ENCODE data around the gene SNRNP40.
A peak's percentile ranks its signal among the peaks of the same experiment; 100 is the strongest.
"Not testable (repeated sequence)": the region's sequence is repeated elsewhere in the genome, so short reads cannot be mapped to it uniquely, and the experiment has no call there.

Gene SNRNP40

GRCh38 chr1:31296486-31297276, at the start of gene SNRNP40, which contains the start of gene ZCCHC17:
SNRNP40 (minus strand) TSS chr1:31296788; CDS start chr1:31296751, 37 bp downstream.
ZCCHC17 (plus strand) TSS chr1:31297032; CDS start chr1:31310099, 13,067 bp downstream.
- peak; percentile 99 for DNase-seq (ENCODE audit: low read depth)

DNA sequence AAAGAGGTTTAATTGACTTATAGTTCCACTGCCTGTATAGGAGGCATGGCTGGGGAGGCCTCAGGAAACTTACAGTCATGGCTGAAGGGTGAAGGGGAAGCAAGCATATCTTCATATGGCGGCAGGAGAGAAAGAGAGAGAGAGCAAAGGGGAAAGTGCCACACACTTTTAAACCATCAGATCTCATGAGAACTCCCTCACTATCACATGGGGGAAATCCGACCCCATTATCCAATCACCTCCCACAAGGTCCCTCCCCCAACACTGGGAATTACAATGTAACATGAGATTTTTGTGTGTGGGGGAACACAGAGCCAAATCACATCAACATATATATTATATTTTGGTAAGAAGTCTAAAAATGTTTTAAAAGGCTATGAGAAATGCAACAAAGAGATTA, 49.0 kb upstream of the SNRNP40 start:
- no peak for DNase-seq (ENCODE audit: low read depth)

GRCh38 chr1:31344503-31344902, 47.9 kb upstream of the SNRNP40 start:
- DNase-seq (ENCODE audit: low read depth), result no peak

GRCh38 chr1:31336687-31337467, 40.3 kb upstream of the SNRNP40 start:
- no peak for DNase-seq (ENCODE audit: low read depth)

GRCh38 chr1:31335007-31335406, 38.4 kb upstream of the SNRNP40 start:
- DNase-seq (ENCODE audit: low read depth), result peak; percentile 23

DNA sequence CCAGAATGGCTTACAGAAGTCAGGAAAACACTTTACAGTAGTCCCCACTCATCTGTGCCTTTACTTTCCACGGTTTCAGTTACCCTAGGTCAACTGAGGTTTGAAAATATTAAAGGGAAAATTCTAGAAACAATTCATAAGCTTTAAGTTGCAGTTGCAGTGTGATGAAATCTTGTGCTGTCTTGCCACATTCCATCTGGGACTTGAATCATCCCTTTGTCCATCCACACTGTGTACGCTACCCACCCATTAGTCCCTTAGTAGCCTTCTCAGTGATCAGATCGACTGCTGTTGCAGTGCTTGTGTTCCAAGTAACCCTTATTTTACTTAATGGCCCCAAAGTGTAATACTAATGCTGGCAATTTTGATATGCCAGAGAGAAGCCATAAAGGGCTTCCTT, 30.8 kb upstream of the SNRNP40 start:
- no peak for DNase-seq (ENCODE audit: low read depth)

- no peak for DNase-seq (ENCODE audit: low read depth)
Observed at GRCh38 chr1:31326461-31326860, 29.9 kb upstream of the SNRNP40 start.

DNA sequence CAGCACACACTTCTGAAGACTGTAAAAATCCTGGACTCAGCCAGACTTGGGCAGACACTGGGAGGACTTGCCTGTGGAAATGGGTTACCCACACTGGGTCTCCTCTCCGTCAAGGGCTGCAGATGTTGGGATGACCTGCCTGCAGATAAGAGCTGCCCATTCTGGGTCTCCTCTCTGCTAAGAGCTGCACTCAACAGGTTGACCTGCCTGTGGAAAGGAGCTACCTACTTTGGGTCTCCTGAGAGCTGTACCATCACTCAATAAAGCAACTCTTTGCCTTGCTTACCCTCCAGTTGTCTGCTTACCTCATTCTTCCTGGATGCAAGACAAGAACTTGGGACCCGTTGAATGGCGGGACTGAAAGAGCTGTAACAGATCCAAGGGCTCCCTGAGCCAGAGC, 28.4 kb upstream of the SNRNP40 start:
- DNase-seq (ENCODE audit: low read depth), result no peak

DNA sequence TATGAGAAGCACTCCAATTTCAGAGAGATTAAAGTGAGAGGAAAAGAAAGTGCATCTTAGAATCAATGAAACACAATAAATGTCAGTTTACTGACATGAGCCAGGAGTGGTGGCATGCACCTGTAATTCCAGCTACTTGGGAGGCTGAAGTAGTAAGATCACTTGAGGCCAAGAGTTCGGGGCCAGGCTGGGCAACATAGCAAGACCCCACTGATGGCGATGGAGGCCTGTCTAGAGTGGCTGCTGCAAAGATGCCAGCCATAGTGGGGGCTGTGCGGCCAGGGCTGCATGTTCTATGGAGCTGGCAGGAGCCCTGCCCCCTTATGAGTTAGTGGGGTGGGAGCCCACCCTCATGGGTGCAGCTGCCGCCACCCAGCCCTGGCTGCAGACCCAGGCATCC, 27.5 kb upstream of the SNRNP40 start:
- no peak for DNase-seq (ENCODE audit: low read depth)

DNA sequence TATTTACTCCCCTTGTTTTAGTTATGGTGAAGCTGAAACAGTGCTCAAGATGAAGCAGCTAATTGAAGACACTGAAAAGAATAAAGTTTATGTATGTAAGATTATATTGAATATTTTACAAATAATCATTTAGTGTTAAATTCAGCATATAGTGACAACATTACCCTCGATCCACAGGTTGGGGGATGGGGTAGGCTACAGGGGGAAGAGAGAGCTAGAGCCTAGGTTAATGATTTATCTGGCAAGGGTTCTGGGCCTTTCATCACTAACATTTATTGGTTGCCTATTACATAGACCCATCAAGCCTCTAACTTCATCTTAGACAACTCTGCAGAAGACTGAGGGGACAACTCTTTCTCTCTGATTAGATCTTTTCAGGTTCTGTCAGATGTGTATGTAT, 21.6 kb upstream of the SNRNP40 start:
- DNase-seq (ENCODE audit: low read depth), result no peak

DNA sequence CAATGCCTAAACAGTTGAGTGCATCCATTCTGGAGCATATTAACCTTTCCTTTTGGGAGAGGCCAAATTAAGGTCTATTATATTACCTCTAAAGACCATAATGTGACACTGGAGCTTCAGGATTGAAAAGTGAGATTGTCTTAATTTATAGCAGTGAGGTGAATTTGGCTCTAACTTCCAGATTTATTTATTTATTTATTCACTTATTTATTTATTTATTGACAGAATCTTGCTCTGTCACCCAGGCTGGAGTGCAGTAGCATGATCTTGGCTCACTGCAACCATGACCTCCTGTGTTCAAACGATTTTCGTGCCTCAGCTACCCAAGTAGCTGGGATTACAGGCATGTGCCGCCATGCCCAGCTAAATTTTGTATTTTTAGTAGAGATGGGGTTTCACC, 19.3 kb upstream of the SNRNP40 start:
- no peak for DNase-seq (ENCODE audit: low read depth)

GRCh38 chr1:31310198-31310597, 13.6 kb upstream of the SNRNP40 start:
- no peak for DNase-seq (ENCODE audit: low read depth)

DNA sequence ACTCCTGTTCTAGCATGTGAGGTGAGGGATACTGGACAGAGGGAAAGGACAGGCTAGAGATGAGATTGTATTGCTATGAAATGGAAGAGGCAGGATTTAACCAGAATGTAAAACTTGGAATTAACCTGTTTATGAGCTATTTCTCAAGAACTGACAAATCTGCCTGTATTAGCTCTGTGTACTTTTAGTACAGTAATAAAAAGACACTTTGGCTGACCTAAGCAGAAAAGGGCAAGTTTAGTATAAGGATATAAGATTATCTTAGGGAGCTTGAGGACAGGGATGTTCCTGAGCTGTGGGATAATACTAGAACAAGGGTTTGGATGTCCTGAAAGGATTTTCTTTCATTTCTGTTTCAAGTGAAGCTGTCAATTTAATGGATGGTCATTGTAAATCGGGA, 11.4 kb upstream of the SNRNP40 start:
- no peak for DNase-seq (ENCODE audit: low read depth)

DNA sequence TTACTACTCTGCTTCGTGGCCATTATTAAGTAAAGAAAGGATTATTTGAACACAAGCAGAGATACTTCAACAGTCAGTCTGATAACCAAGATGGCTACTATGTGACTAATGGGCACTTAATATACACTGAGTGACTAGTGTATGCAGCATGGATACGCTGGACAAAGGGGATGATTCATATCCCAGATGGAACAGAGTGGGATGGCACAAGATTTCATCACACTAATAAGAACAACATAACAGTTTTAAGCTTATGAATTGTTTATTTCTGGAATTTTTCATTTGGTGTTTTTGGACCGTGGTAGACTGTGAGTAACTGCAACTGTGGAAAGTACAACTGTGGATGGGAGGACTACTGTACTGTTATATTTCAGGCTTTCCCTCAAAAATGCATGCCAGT, 9.7 kb upstream of the SNRNP40 start:
- DNase-seq (ENCODE audit: low read depth), result peak; percentile 72

DNA sequence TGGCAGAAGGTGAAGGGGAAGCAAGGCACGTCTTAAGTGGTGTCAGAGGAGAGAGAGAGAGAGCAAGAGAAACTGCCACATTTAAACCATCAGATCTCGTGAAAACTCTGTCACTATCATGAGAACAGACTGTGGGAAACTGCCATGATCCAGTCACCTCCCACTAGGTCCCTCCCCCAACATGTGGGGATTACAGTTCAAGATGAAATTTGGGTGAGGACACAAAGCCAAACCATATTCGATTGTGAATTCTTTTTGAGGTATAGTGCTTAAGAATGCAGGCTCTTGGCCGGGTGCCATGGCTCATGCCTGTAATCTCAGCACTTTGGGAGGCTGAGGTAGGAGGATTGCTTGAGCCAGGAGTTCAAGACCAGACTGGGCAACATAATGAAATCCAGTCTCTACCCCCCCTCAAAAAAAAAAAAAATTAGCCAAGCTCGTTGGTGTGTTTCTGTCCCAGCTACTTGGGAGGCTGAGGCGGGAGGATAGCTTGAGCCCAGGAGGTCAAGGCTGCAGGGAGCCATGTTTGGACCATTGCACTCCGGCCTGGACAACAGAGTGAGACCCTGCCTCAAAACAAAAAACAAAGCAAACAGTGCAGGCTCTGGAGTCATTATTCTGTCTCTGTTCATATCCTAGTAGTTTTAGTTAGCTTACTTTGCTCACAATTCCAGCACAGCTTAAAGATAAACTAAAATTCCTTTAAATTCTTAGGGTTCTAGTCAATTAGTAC, 6.3 kb upstream of the SNRNP40 start:
- DNase-seq (ENCODE audit: low read depth), result no peak

DNA sequence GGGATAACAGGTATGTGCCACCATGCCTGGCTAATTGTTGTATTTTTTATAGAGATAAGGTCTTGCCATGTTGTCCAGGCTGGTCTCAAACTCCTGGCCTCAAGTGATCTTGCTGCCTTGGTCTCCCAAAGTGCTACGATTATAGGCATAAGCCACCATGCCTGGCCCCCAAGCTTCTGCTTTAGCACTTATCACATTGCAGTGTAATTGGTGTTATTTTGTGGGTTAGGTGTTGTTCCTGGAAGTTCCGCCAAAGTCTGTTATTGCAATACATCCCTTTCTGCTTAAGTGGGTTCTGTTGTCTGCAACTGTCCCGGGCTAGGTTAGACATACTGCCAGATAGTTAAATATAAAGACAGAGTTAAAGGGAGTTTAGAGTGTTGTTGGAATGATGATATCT, 3.6 kb upstream of the SNRNP40 start:
- DNase-seq (ENCODE audit: low read depth), result no peak

DNA sequence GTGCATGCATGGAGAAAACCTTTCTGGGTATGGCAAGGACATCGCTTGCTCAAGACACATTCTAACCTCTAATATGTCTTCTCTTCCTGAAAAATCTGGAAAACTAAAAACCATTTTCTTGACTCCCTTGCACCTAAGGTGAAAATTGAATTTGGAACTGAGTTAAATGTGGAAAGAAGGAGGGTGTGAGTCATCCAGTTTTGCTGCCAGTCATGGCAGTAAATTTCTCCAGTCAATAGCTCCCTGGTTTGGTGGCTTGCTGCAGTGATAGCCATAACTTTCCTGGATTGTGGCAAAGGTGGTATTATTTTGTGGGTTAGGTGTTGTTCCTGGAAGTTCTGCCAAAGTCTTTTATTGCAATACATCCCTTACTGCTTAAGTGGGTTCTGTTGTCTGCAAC, 2.8 kb upstream of the SNRNP40 start:
- no peak for DNase-seq (ENCODE audit: low read depth)

DNA sequence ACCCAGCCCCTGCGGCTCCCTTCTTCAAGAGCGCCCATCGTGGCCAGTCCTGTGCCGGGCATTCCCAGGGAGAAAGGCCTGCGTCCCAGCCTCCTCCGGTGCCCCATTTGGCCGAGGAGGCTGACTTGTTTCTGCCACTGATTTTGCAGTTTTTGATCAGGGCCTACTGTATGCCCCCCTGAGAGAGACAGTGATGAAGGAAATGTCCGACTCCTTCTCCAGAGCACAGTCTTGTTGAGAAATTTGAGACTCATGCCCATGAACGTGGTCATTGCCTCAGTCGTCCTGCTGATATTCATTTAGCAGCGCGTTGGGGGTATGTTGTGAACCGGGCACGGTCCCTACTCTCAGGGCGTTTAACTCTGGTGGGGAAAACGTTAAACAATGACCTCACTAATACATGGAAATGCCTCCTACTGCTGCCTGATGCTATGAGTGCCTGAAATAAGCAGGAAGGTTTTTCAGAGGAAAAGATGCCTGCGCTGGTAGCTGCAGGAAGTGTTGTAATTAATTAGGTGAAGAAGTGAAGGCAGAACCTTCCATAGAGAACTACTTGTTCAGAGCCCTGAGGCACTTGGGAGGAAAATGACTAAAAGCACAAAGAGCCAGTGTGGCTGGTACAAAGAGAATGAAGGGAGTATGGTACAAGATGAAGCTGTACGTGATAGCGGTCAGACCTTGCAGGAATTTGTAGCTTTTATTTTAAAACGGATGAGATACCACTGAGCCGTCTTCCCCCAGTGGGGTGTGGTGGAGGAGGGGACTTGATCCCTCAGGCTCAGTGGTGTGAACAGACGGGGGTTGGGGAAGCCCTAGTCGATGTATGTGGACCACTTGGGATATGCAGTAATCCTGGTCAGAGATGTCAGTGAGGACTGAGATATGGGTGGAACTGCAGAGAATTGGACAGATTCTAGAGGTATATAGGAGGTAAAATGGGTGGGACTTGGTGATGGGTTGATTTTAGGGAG, 974 bp upstream of the SNRNP40 start:
- DNase-seq (ENCODE audit: low read depth), result no peak

GRCh38 chr1:31295874-31296485, 608 bp downstream of the SNRNP40 start:
- no peak for DNase-seq (ENCODE audit: low read depth)

- DNase-seq (ENCODE audit: low read depth), result no peak
Observed at GRCh38 chr1:31289021-31289420, 7.6 kb downstream of the SNRNP40 start.

GRCh38 chr1:31287791-31288190, 8.8 kb downstream of the SNRNP40 start:
- not testable (repeated sequence) for DNase-seq (ENCODE audit: low read depth)
